ENCODE data around the gene ALKBH6.

DNA sequence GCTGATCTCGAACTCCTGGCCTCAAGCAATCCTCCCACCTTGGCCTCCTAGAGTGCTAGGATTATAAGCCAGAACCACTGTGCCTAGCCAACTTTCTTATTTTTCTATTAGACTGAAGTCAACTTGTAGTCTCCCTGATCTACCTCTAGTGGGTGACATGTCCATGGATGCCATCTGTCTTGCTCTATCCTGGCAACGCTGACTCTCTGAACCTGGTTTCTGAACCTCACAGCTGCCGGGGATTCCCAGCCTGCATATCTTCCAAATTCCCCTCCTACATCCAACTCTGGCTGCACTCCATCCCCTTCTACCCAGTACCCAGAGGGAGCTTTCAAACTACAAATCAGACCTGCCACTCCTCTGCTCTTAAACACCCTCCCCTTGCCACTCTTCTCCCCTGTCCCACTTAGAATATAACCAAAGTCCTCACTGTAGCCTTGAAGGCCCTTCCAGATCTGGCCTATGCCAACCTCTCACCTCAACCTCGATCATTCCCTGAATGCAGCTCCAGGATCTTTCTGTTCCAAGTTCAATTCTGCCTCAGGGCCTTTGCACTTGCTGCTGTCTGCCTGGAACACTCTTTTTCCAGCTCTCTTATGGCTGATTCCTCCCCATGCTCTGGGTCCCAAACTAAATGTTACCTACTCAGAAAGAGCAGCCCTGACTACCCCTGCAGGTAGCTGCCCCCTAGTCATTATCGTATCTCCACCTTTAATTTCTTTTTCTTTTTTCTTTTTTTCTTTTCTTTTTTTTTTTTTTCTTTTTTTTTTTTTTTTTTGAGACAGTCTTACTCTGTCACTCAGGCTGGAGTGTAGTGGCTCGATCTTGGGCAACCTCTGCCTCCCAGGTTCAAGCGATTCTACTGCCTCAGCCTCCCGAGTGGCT, 16.5 kb upstream of the ALKBH6 start:
- TF ChIP-seq, protein P1, sequence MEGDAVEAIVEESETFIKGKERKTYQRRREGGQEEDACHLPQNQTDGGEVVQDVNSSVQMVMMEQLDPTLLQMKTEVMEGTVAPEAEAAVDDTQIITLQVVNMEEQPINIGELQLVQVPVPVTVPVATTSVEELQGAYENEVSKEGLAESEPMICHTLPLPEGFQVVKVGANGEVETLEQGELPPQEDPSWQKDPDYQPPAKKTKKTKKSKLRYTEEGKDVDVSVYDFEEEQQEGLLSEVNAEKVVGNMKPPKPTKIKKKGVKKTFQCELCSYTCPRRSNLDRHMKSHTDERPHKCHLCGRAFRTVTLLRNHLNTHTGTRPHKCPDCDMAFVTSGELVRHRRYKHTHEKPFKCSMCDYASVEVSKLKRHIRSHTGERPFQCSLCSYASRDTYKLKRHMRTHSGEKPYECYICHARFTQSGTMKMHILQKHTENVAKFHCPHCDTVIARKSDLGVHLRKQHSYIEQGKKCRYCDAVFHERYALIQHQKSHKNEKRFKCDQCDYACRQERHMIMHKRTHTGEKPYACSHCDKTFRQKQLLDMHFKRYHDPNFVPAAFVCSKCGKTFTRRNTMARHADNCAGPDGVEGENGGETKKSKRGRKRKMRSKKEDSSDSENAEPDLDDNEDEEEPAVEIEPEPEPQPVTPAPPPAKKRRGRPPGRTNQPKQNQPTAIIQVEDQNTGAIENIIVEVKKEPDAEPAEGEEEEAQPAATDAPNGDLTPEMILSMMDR (IDR thresholded peaks at IDR 0.05): no peak
- TF ChIP-seq EP300 (IDR thresholded peaks at IDR 0.05): no peak

Data from tibial nerve (tissue), 4 donors.